Stimulated activated CD4-positive, alpha-beta T cell treated with anti-CD3 and anti-CD28 coated beads, Interleukin-1b, Interleukin-23, amount 100 ng/mL, for 1 hour (primary cell): ENCODE measurements around the gene PADI2.
"Not testable (repeated sequence)": the region's sequence is repeated elsewhere in the genome, so short reads cannot be mapped to it uniquely, and the experiment has no call there.

Experiments
- DNase-seq, 2 donors: peaks; one replicate each; pipeline ENCODE4 v3.0.0-alpha.2; 2020; ENCODE audit warnings: low read depth in 2 of 2

The PADI2 gene

GRCh38 chr1:17082761-17083160, 36.5 kb downstream of the PADI2 start:
- no peak for DNase-seq

- no peak for DNase-seq
Observed at GRCh38 chr1:17081439-17081838, 37.8 kb downstream of the PADI2 start.

DNA sequence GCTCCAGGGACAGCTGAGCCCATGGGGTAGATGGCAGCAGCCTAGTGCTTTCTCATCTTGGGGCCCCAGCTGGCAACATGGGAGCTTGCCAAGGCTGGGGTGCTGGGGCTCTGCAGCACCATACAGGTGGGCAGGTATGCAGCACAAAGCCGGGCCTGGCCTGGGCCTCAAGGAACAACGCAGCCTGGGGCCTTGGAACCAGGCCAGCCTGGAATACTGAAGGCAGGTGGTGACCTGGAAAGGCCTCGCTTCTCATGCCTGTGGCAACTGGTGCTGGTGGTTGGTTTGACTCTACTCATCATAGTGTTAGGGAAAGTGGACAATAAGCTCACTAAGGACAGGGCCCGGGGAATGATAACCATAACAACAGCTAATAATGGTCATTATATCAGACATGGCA, 38.4 kb downstream of the PADI2 start:
- DNase-seq = no peak

GRCh38 chr1:17080085-17080759, 39.0 kb downstream of the PADI2 start:
- no peak for DNase-seq

GRCh38 chr1:17078991-17079868, 40.0 kb downstream of the PADI2 start:
- DNase-seq = no peak

DNA sequence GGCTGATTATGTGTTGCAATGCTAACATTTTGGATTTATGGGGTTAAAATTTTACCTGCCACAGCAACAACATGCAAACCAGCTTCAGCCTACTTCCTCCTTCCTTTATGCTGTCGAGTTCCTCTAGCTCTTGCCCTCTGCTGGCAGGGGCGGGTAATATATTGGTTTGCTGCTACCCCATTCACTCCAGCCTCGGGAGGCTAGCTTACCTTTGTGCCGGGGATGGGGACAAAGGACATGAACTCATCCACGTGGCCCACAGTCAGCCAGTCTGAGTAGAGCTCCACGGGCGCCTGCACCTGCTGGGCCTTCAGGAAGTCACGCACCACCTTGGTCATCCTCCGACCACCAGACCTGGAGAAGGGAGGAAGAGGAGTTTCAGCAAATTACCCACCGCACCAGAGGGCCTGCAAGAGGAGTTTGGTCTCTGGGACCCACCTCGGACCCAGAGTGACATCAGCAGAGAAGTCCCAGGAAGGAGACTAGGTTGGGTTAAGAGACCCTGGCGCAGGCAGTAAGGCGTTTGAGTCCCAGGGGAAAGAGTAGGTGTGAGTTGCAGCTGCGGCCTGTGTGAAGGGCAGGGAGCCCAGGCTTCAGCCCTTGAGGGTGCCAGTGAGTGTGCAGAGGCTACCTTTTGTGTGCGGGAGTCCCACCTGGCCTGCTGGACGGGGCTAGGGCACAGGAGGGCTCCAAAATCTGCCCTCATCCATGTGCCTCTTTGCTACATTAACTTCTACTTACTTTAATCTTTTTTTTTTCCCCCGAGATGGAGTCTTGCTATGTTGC, 43.6 kb downstream of the PADI2 start:
- no peak for DNase-seq

GRCh38 chr1:17071794-17072193, 47.5 kb downstream of the PADI2 start:
- DNase-seq = no peak

DNA sequence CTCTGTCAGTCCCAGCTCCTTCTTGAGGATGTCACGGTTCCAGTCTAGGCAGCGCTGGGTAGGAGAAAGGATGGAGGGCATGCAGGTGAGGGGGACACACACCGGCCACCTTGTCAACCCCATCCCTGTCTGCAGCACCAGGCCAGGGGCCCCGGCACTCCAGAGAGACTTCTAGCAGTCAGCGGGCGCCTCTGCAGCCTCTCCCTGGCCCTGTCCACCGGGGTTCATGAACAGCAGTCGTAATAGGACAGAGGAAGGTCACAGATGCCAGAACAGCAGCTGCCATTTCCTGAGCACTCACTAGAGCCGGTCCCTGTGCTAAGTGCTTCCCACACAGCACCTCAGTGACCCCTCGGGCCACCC, 49.1 kb downstream of the PADI2 start:
- no peak for DNase-seq

GRCh38 chr1:17069452-17070162, 49.6 kb downstream of the PADI2 start:
- DNase-seq = no peak

GRCh38 chr1:17068789-17069188, 50.5 kb downstream of the PADI2 start:
- DNase-seq = no peak

DNA sequence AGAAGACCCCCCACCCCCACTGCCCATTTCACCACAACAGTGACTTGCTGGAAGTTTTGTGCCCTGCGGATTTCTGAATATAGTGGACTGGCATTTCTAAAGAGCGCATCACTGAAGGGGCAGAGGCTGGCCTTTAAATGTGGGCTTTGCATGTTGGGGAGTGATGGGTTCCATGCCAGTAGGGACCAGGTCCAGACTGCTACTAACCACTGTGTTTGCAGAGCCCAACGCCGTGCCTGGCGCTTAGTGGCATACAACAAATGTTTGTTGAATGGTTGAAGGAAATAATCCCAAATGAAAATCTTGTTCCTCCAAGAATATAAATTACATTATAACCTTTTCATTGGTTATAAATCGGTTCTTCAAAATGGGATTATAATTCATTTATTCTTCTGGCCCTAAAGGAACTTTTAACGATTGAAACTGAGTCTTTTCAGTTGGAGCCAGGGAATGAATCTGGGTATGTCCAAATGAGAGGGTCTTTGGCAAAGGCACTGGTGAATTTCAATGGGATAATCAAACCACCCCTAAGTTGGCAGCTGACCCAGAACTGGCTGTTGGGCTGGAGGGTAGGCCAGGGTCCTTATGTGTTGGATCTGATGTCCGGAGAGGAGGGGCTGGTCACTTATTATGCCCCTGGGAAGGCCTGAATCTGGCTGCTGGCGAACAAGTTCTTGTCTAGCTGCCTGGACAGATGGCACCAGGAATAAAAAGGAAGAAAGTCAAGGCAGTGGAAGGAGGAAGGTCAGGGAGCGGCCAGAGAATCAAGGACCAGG, 51.6 kb downstream of the PADI2 start:
- no peak for DNase-seq

DNA sequence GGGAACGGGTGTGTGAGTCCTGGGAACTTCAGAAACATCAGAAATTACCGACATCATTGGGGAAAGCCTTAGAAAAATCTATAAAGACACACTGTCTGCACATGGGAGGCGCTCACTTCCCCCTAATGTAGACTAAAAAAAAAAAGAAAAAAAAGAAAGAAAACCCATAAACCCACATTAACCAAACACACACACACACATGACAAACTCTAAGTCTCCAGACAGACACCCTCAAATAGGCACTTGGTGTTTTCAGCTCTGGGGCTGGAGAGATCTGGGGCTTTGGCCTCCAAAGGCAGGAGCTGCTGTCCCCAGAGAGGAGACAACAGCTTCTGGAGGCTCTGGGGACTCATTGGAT, 52.2 kb downstream of the PADI2 start:
- DNase-seq = no peak

- DNase-seq = no peak
Observed at GRCh38 chr1:17066361-17067068, 52.7 kb downstream of the PADI2 start.

- DNase-seq = no peak
Observed at GRCh38 chr1:17065666-17066065, 53.6 kb downstream of the PADI2 start.

DNA sequence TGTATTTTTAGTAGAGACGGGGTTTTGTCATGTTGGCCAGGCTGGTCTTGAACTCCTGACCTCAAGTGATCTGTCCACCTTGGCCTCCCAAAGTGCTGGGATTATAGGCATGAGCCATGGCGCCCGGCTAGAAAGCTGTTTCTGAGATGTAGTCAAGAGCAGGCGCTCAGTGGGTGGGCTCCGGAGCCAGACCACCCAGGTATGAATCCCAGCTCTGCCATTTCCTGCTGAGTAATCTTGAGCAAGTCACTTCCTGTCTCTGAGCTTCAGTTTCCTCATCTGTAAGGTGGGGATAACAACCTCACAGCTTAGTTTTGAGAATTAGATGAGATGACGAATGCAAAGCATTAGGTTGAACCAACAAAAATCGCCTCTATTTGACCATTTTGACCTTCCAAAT, 56.5 kb downstream of the PADI2 start:
- not testable (repeated sequence) for DNase-seq

DNA sequence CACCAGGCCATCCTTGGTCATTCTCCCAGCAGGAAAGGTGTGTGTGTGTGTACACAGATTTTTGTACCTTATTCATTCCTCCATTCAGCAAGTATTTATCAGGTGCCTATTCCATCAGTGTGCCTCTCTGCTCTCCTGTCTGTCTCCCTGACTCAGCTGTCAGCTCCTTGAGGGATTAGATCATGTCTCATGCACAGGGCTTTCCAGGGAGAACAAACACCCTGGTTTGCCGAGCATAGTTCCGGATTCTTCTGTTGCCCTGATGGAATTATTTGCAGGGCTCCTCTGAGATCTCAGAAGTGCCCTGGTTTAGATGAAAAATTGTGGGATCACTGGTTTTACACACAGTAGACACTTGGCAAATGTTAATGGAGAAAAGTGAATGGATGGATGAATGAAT, 57.4 kb downstream of the PADI2 start:
- DNase-seq = no peak

DNA sequence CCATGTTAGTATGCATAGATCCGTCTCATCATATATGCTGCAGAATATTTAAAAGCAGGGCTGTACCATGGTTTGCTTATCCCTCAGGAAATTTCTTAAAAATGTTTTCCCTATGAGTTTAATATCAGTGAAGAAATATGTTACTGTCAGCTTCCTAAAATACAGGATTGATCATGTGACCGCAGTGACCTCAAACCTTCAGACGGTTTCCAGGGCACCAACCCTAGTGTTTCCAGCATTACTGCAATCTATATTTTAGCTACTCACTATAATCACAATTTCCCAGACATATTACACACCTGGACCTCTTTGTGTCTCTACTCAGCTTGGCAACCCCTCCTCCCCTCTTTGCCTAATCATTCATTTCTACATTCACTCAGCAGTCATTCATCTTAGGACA, 57.8 kb downstream of the PADI2 start:
- DNase-seq = no peak

- DNase-seq = no peak
Observed at GRCh38 chr1:17060306-17060749, 58.9 kb downstream of the PADI2 start.

- DNase-seq = no peak
Observed at GRCh38 chr1:17059391-17060305, 59.6 kb downstream of the PADI2 start.
